Stimulated activated CD4-positive, alpha-beta T cell treated with anti-CD3 and anti-CD28 coated beads, Interleukin-2, amount 100 ng/mL, for 24 hours (primary cell): ENCODE measurements around the gene PNMA8C.
"Not testable (repeated sequence)": the region's sequence is repeated elsewhere in the genome, so short reads cannot be mapped to it uniquely, and the experiment has no call there.

Source experiments
- DNase-seq, 2 donors: peaks; one replicate each; pipeline ENCODE4 v3.0.0-alpha.2; 2020

PNMA8C gene

GRCh38 chr19:46388311-46389095, 40.2 kb downstream of the PNMA8C start:
- no peak for DNase-seq

- DNase-seq = no peak
These were observed 41.0 kb downstream of the PNMA8C start for GRCh38 chr19:46387713-46388130.

- no peak for DNase-seq
These were observed 41.6 kb downstream of the PNMA8C start for GRCh38 chr19:46386996-46387712.

GRCh38 chr19:46386151-46386550, 42.6 kb downstream of the PNMA8C start:
- no peak for DNase-seq

- DNase-seq = no peak
These were observed 43.1 kb downstream of the PNMA8C start for GRCh38 chr19:46385636-46386035.

GRCh38 chr19:46384396-46384795, 44.3 kb downstream of the PNMA8C start:
- no peak for DNase-seq

GRCh38 chr19:46383846-46384245, 44.9 kb downstream of the PNMA8C start:
- no peak for DNase-seq

GRCh38 chr19:46383171-46383815, 45.4 kb downstream of the PNMA8C start:
- DNase-seq = no peak

- no peak for DNase-seq
These were observed 46.9 kb downstream of the PNMA8C start for GRCh38 chr19:46381756-46382345.

- no peak for DNase-seq
These were observed 47.4 kb downstream of the PNMA8C start for GRCh38 chr19:46381346-46381745.

GRCh38 chr19:46380690-46381089, 48.0 kb downstream of the PNMA8C start:
- DNase-seq = no peak

GRCh38 chr19:46378268-46378667, 50.5 kb downstream of the PNMA8C start:
- DNase-seq = no peak

- DNase-seq = no peak
These were observed 52.2 kb downstream of the PNMA8C start for GRCh38 chr19:46376241-46377153.

- not testable (repeated sequence) for DNase-seq
These were observed 53.2 kb downstream of the PNMA8C start for GRCh38 chr19:46375476-46376067.
